Endothelial cell of umbilical vein (primary cell): ENCODE measurements around the gene MAP3K13.

ENCODE experiments used
- EZH2 ChIP-seq: IDR thresholded peaks from 2 replicates; pipeline ENCODE4 v1.6.1; 2012; ENCODE audit warnings: borderline replicate concordance, low read depth, mild to moderate bottlenecking, moderate library complexity, low read length, inconsistent platforms; ENCODE audit not compliant: severe bottlenecking
- MYC ChIP-seq: IDR thresholded peaks from one replicate; pipeline ENCODE4 v1.6.1; 2011; ENCODE audit warnings: mild to moderate bottlenecking, low read depth, low read length
- POLR2AphosphoS5 ChIP-seq: IDR thresholded peaks from 2 replicates; pipeline ENCODE4 v1.6.1; 2012; ENCODE audit warnings: low read depth, mild to moderate bottlenecking, control low read depth, low read length, moderate library complexity; ENCODE audit not compliant: insufficient read depth
- TF ChIP-seq, protein P1 (sequence below), 2 donors: IDR thresholded peaks; 1 replicate in 1 of 2; 2 replicates in 1 of 2; pipeline ENCODE4 v1.5.1; 2011; ENCODE audit warnings: low read length in 2 of 2, mild to moderate bottlenecking in 2 of 2, moderate library complexity in 2 of 2, control low read depth in 1 of 2, inconsistent platforms in 1 of 2, low read depth in 1 of 2; ENCODE audit not compliant: insufficient read depth in 1 of 2; ENCODE audit errors: extremely low read depth in 1 of 2

DNA sequence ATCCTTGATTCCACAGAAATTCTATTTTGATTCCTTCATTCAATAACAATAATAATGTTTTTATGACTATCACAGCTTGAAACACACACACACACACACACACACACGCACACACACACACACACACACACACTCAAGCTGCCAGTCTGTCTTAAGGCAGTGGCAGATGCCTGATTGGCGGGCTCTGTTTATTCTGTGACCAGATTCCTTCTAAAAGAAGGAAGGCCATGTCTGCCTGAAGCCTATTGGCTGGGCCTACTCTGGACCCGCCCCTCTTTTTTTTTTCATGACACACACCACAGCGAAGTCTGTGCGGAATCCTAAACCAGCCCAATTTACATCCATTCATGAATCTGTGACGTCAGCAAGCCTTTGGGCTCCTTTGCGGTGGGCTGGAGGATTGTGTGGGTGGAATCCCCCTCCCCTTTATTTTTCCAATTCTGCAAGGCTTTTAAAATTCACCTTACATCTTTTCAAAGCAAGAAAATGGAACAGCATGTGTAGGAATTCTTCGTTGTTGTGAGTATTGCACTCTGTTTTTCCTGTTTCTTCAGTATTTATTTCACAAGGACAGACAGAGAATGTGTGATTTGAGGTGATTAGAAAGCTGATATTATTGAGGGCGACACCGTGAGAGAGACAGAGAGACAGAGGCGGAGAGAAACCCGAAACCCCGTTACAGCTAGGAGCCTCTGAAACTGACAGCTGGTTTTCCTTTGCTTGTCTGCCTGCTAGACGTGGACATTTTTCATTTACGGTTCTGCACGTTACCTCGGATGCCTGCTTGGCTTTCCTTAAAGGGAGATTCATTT, at the start of gene MAP3K13:
- no peak for TF ChIP-seq POLR2AphosphoS5
- TF ChIP-seq, protein P1, sequence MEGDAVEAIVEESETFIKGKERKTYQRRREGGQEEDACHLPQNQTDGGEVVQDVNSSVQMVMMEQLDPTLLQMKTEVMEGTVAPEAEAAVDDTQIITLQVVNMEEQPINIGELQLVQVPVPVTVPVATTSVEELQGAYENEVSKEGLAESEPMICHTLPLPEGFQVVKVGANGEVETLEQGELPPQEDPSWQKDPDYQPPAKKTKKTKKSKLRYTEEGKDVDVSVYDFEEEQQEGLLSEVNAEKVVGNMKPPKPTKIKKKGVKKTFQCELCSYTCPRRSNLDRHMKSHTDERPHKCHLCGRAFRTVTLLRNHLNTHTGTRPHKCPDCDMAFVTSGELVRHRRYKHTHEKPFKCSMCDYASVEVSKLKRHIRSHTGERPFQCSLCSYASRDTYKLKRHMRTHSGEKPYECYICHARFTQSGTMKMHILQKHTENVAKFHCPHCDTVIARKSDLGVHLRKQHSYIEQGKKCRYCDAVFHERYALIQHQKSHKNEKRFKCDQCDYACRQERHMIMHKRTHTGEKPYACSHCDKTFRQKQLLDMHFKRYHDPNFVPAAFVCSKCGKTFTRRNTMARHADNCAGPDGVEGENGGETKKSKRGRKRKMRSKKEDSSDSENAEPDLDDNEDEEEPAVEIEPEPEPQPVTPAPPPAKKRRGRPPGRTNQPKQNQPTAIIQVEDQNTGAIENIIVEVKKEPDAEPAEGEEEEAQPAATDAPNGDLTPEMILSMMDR (IDR thresholded peaks at IDR 0.05; ENCODE audit: extremely low read depth in 1 of 2, insufficient read depth in 1 of 2, low read depth in 1 of 2, low read length in 2 of 2) = no peak
- no peak for TF ChIP-seq EZH2
- TF ChIP-seq MYC = no peak
